Breast epithelium (tissue), 3 donors: ENCODE results near the gene CALHM6.

Experiments used
- CTCF ChIP-seq, 3 donors: fragments of 450-650 bp; IDR thresholded peaks; one replicate each; pipeline ENCODE4 v1.5.1; 2016 to 2017; ENCODE audit warnings: antibody characterized with exemption in 3 of 3, mild to moderate bottlenecking in 3 of 3, moderate library complexity in 3 of 3
- POLR2A ChIP-seq: fragments of 450-650 bp; IDR thresholded peaks from one replicate; pipeline ENCODE4 v1.6.1; 2016; ENCODE audit warnings: antibody characterized with exemption, mild to moderate bottlenecking, moderate library complexity
- POLR2AphosphoS5 ChIP-seq, 3 donors: sonication (generic); formaldehyde crosslinking; IDR thresholded peaks; one replicate each; pipeline ENCODE4 v1.6.1; 2017; ENCODE audit warnings: antibody characterized with exemption in 3 of 3

- no peak for TF ChIP-seq CTCF (IDR thresholded peaks at IDR 0.05)
- TF ChIP-seq POLR2A, result no peak
- TF ChIP-seq POLR2AphosphoS5 (IDR thresholded peaks at IDR 0.05), result no peak
These were observed 8.6 kb upstream of the CALHM6 start for GRCh38 chr6:116452531-116452930.
